ENCODE measurements around the gene DUT.
"Not testable (repeated sequence)": the region's sequence is repeated elsewhere in the genome, so short reads cannot be mapped to it uniquely, and the experiment has no call there.

Gene DUT

GRCh38 chr15:48306639-48307038 lies 24.6 kb upstream of the DUT start:
- Histone ChIP-seq H3K36me3 (ENCODE audit: control insufficient read depth, insufficient read depth, low read length, severe bottlenecking) (no peaks in the 10 kb centered on the region), H3K9me3 (ENCODE audit: control insufficient read depth, low read length) (no peaks in the 10 kb centered on the region), H3K9ac (ENCODE audit: low read length) (no peak overlapping the region), H3K27me3 (replicated peaks; ENCODE audit: control insufficient read depth, insufficient read depth, low read length) (no peaks in the 10 kb centered on the region), H3K4me3 (ENCODE audit: low read length) (no peak overlapping the region), H3K4me1 (ENCODE audit: control insufficient read depth, insufficient read depth, low read length) (no peaks in the 10 kb centered on the region)
- DNase-seq (ENCODE audit: low read depth): no peak

- Histone ChIP-seq H3K9ac (ENCODE audit: low read length) (no peak overlapping the region), H3K27me3 (replicated peaks; ENCODE audit: control insufficient read depth, insufficient read depth, low read length) (no peaks in the 10 kb centered on the region), H3K4me1 (ENCODE audit: control insufficient read depth, insufficient read depth, low read length) (no peaks in the 10 kb centered on the region), H3K4me3 (ENCODE audit: low read length) (no peak overlapping the region), H3K36me3 (ENCODE audit: control insufficient read depth, insufficient read depth, low read length, severe bottlenecking) (no peaks in the 10 kb centered on the region), H3K9me3 (ENCODE audit: control insufficient read depth, low read length) (no peaks in the 10 kb centered on the region)
- no peak for DNase-seq (ENCODE audit: low read depth)
Measured at GRCh38 chr15:48307586-48307985, 23.6 kb upstream of the DUT start.

- no peak for DNase-seq (ENCODE audit: low read depth)
- no peaks in the 10 kb centered on the region for H3K9me3 ChIP-seq (ENCODE audit: control insufficient read depth, low read length)
- H3K36me3 ChIP-seq (ENCODE audit: control insufficient read depth, insufficient read depth, low read length, severe bottlenecking): no peaks in the 10 kb centered on the region
- no peaks in the 10 kb centered on the region for H3K27me3 ChIP-seq (replicated peaks; ENCODE audit: control insufficient read depth, insufficient read depth, low read length)
- no peak overlapping the region for H3K9ac ChIP-seq (ENCODE audit: low read length)
- no peak overlapping the region for H3K4me3 ChIP-seq (ENCODE audit: low read length)
- peaks cover 2% of the 10 kb centered on the region for H3K4me1 ChIP-seq (ENCODE audit: control insufficient read depth, insufficient read depth, low read length)
Measured at GRCh38 chr15:48309740-48310139, 21.5 kb upstream of the DUT start.

GRCh38 chr15:48313216-48313615 lies 18.0 kb upstream of the DUT start:
- H3K9me3 ChIP-seq (ENCODE audit: control insufficient read depth, low read length): no peaks in the 10 kb centered on the region
- DNase-seq (ENCODE audit: low read depth): peak; percentile 9
- H3K4me1 ChIP-seq (ENCODE audit: control insufficient read depth, insufficient read depth, low read length): peaks cover 2% of the 10 kb centered on the region
- no peak overlapping the region for H3K9ac ChIP-seq (ENCODE audit: low read length)
- H3K36me3 ChIP-seq (ENCODE audit: control insufficient read depth, insufficient read depth, low read length, severe bottlenecking): no peaks in the 10 kb centered on the region
- H3K27me3 ChIP-seq (replicated peaks; ENCODE audit: control insufficient read depth, insufficient read depth, low read length): no peaks in the 10 kb centered on the region
- H3K4me3 ChIP-seq (ENCODE audit: low read length): no peak overlapping the region

GRCh38 chr15:48315041-48315440 lies 16.2 kb upstream of the DUT start:
- Histone ChIP-seq H3K4me1 (ENCODE audit: control insufficient read depth, insufficient read depth, low read length) (peaks cover 2% of the 10 kb centered on the region), H3K4me3 (ENCODE audit: low read length) (no peak overlapping the region), H3K27me3 (replicated peaks; ENCODE audit: control insufficient read depth, insufficient read depth, low read length) (no peaks in the 10 kb centered on the region), H3K9me3 (ENCODE audit: control insufficient read depth, low read length) (no peaks in the 10 kb centered on the region), H3K9ac (ENCODE audit: low read length) (no peak overlapping the region), H3K36me3 (ENCODE audit: control insufficient read depth, insufficient read depth, low read length, severe bottlenecking) (no peaks in the 10 kb centered on the region)
- DNase-seq (ENCODE audit: low read depth): no peak

- Histone ChIP-seq H3K4me3 (ENCODE audit: low read length) (no peak overlapping the region), H3K4me1 (ENCODE audit: control insufficient read depth, insufficient read depth, low read length) (peaks cover 5% of the 10 kb centered on the region), H3K9me3 (ENCODE audit: control insufficient read depth, low read length) (no peaks in the 10 kb centered on the region), H3K27me3 (replicated peaks; ENCODE audit: control insufficient read depth, insufficient read depth, low read length) (no peaks in the 10 kb centered on the region), H3K9ac (ENCODE audit: low read length) (no peak overlapping the region), H3K36me3 (ENCODE audit: control insufficient read depth, insufficient read depth, low read length, severe bottlenecking) (no peaks in the 10 kb centered on the region)
- DNase-seq (ENCODE audit: low read depth): no peak
Measured at GRCh38 chr15:48317221-48317620, 14.0 kb upstream of the DUT start.

GRCh38 chr15:48318131-48318530 lies 13.1 kb upstream of the DUT start:
- H3K4me1 ChIP-seq (ENCODE audit: control insufficient read depth, insufficient read depth, low read length): peaks cover 8% of the 10 kb centered on the region
- no peak overlapping the region for H3K9ac ChIP-seq (ENCODE audit: low read length)
- H3K27me3 ChIP-seq (replicated peaks; ENCODE audit: control insufficient read depth, insufficient read depth, low read length): no peaks in the 10 kb centered on the region
- H3K9me3 ChIP-seq (ENCODE audit: control insufficient read depth, low read length): no peaks in the 10 kb centered on the region
- DNase-seq (ENCODE audit: low read depth): no peak
- no peaks in the 10 kb centered on the region for H3K36me3 ChIP-seq (ENCODE audit: control insufficient read depth, insufficient read depth, low read length, severe bottlenecking)
- H3K4me3 ChIP-seq (ENCODE audit: low read length): no peak overlapping the region

- Histone ChIP-seq H3K4me3 (ENCODE audit: low read length) (no peak overlapping the region), H3K27me3 (replicated peaks; ENCODE audit: control insufficient read depth, insufficient read depth, low read length) (no peaks in the 10 kb centered on the region), H3K36me3 (ENCODE audit: control insufficient read depth, insufficient read depth, low read length, severe bottlenecking) (no peaks in the 10 kb centered on the region), H3K9me3 (ENCODE audit: control insufficient read depth, low read length) (no peaks in the 10 kb centered on the region), H3K9ac (ENCODE audit: low read length) (no peak overlapping the region), H3K4me1 (ENCODE audit: control insufficient read depth, insufficient read depth, low read length) (peaks cover 5% of the 10 kb centered on the region)
- no peak for DNase-seq (ENCODE audit: low read depth)
Measured at GRCh38 chr15:48323294-48323693, 7.9 kb upstream of the DUT start.

- Histone ChIP-seq H3K4me1 (ENCODE audit: control insufficient read depth, insufficient read depth, low read length) (peaks cover 8% of the 10 kb centered on the region), H3K27me3 (replicated peaks; ENCODE audit: control insufficient read depth, insufficient read depth, low read length) (no peaks in the 10 kb centered on the region), H3K9ac (ENCODE audit: low read length) (no peak overlapping the region), H3K9me3 (ENCODE audit: control insufficient read depth, low read length) (no peaks in the 10 kb centered on the region), H3K36me3 (ENCODE audit: control insufficient read depth, insufficient read depth, low read length, severe bottlenecking) (no peaks in the 10 kb centered on the region), H3K4me3 (ENCODE audit: low read length) (no peak overlapping the region)
- DNase-seq (ENCODE audit: low read depth): no peak
Measured at GRCh38 chr15:48324949-48325348, 6.3 kb upstream of the DUT start.

GRCh38 chr15:48325400-48325799 lies 5.8 kb upstream of the DUT start:
- H3K9ac ChIP-seq (ENCODE audit: low read length): no peak overlapping the region
- H3K36me3 ChIP-seq (ENCODE audit: control insufficient read depth, insufficient read depth, low read length, severe bottlenecking): no peaks in the 10 kb centered on the region
- H3K4me1 ChIP-seq (ENCODE audit: control insufficient read depth, insufficient read depth, low read length): peaks cover 12% of the 10 kb centered on the region
- no peaks in the 10 kb centered on the region for H3K27me3 ChIP-seq (replicated peaks; ENCODE audit: control insufficient read depth, insufficient read depth, low read length)
- no peaks in the 10 kb centered on the region for H3K9me3 ChIP-seq (ENCODE audit: control insufficient read depth, low read length)
- DNase-seq (ENCODE audit: low read depth): no peak
- H3K4me3 ChIP-seq (ENCODE audit: low read length): no peak overlapping the region

GRCh38 chr15:48326180-48326579 lies 5.0 kb upstream of the DUT start:
- not testable (repeated sequence) for H3K36me3 ChIP-seq (ENCODE audit: control insufficient read depth, insufficient read depth, low read length, severe bottlenecking); H3K9me3 ChIP-seq (ENCODE audit: control insufficient read depth, low read length); DNase-seq (ENCODE audit: low read depth); H3K4me3 ChIP-seq (ENCODE audit: low read length); H3K9ac ChIP-seq (ENCODE audit: low read length); H3K27me3 ChIP-seq (replicated peaks; ENCODE audit: control insufficient read depth, insufficient read depth, low read length)
- peaks cover 13% of the 10 kb centered on the region for H3K4me1 ChIP-seq (ENCODE audit: control insufficient read depth, insufficient read depth, low read length)

GRCh38 chr15:48330105-48330785 lies 984 bp upstream of the DUT start:
- no peaks in the 10 kb centered on the region for H3K27me3 ChIP-seq (replicated peaks; ENCODE audit: control insufficient read depth, insufficient read depth, low read length)
- peaks cover 14% of the 10 kb centered on the region for H3K36me3 ChIP-seq (ENCODE audit: control insufficient read depth, insufficient read depth, low read length, severe bottlenecking)
- H3K4me1 ChIP-seq (ENCODE audit: control insufficient read depth, insufficient read depth, low read length): peaks cover 15% of the 10 kb centered on the region
- peak overlapping the region; percentile 95 for H3K9ac ChIP-seq (ENCODE audit: low read length)
- peak; percentile 32 for DNase-seq (ENCODE audit: low read depth)
- H3K4me3 ChIP-seq (ENCODE audit: low read length): peak overlapping the region; percentile 93
- no peaks in the 10 kb centered on the region for H3K9me3 ChIP-seq (ENCODE audit: control insufficient read depth, low read length)
